Transverse colon (tissue), 4 donors: Measurements from ENCODE around the gene SERINC5. TPM values are rescaled to one million over a fixed set of nuclear protein-coding genes. Genes with fewer than 3 reads are reported as not detected.

Experiments used
- DNase-seq: peaks from one replicate; pipeline ENCODE4 v3.0.0-alpha.2; 2019
- H3K27ac ChIP-seq, 4 donors: fragments of 200-600 bp; sonication (generic); 2 replicates each; pipeline ENCODE4 v1.5.1; 2016 to 2018; ENCODE audit warnings: inconsistent platforms in 4 of 4
- H3K27me3 ChIP-seq: fragments of 200-600 bp; sonication (generic); 2 replicates; pipeline ENCODE4 v1.5.1; 2017; ENCODE audit warnings: inconsistent platforms
- H3K36me3 ChIP-seq, 4 donors: fragments of 200-600 bp; sonication (generic); 2 replicates each; pipeline ENCODE4 v1.5.1; 2017 to 2019; ENCODE audit warnings: inconsistent platforms in 4 of 4
- H3K4me1 ChIP-seq, 4 donors: fragments of 200-600 bp; sonication (generic); 2 replicates each; pipeline ENCODE4 v1.5.1; 2017 to 2020; ENCODE audit warnings: inconsistent platforms in 4 of 4
- H3K4me3 ChIP-seq, 4 donors: fragments of 200-600 bp; sonication (generic); 1 replicate in 1 of 4; 2 replicates in 3 of 4; pipeline versions ENCODE4 v1.5.1 to v1.6.1; 2017 to 2019; ENCODE audit warnings: inconsistent platforms in 4 of 4
- H3K9me3 ChIP-seq, 2 donors: fragments of 200-600 bp; sonication (generic); 2 replicates each; pipeline ENCODE4 v1.5.1; 2017 to 2019; ENCODE audit warnings: inconsistent platforms in 2 of 2
- CTCF ChIP-seq, 5 experiments: fragments of 200-600 bp in 3 of 5; fragments of 450-650 bp in 2 of 5; sonication (generic) in 3 of 5; IDR thresholded peaks; 1 replicate in 2 of 5; 2 replicates in 3 of 5; pipeline ENCODE4 v1.5.1; 2016 to 2017; ENCODE audit warnings: antibody characterized with exemption in 5 of 5, inconsistent platforms in 3 of 5, mild to moderate bottlenecking in 2 of 5, moderate library complexity in 1 of 5
- EP300 ChIP-seq: sonication (generic); formaldehyde crosslinking; IDR thresholded peaks from one replicate; pipeline ENCODE4 v1.6.1; 2017; ENCODE audit warnings: antibody characterized with exemption, low read depth
- POLR2A ChIP-seq: fragments of 450-650 bp; IDR thresholded peaks from one replicate; pipeline ENCODE4 v1.6.1; 2016; ENCODE audit warnings: antibody characterized with exemption, mild to moderate bottlenecking, moderate library complexity
- POLR2AphosphoS5 ChIP-seq, 3 donors: sonication (generic); formaldehyde crosslinking; IDR thresholded peaks; one replicate each; pipeline ENCODE4 v1.6.1; 2016; ENCODE audit warnings: antibody characterized with exemption in 3 of 3
- WGBS, 2 donors: methylation state at CpG; one replicate each; pipeline ENCODE4 v1.1.5; 2018; ENCODE audit warnings: low coverage in 1 of 2; 5-methylcytosine and 5-hydroxymethylcytosine counted together
- in situ Hi-C, 4 donors: fragments of 200-750 bp; cut with MboI; loops; one replicate each; pipeline versions ENCODE4 v1.15.0 to v1.15.1; 2017; ENCODE audit warnings: low sequenced_read_pairs in 3 of 4, low pct_ligation_motif_present in 1 of 4, low pct_unique_long_range_greater_than_20kb in 1 of 4
- intact Hi-C: fragments of 100-400 bp; cut with DNase I; formaldehyde crosslinking; loops from one replicate; pipeline ENCODE4 v1.15.1; 2023; ENCODE audit warnings: low total_unique reads
- total RNA-seq, 4 donors: library from RNA; depleted of rRNA; stranded (reverse); fragments of >200 nt; gene quantifications; one replicate each; pipeline ENCODE4 v1.1.0, GENCODE V29; 2016

The SERINC5 gene
- total RNA-seq, 4 donors from 2014 or later: 40.6 to 90.4 (median 79.6) TPM

GRCh38 chr5:80288177-80288576, 32.3 kb upstream of the SERINC5 start:
- no peak for TF ChIP-seq CTCF (IDR thresholded peaks at IDR 0.05)
- no peak for TF ChIP-seq EP300
- TF ChIP-seq POLR2AphosphoS5 (IDR thresholded peaks at IDR 0.05): no peak
- TF ChIP-seq POLR2A: no peak
- no peak for DNase-seq
- Histone ChIP-seq H3K36me3 (no peaks in the 10 kb centered on the region), H3K27me3 (no peaks in the 10 kb centered on the region), H3K27ac (no peak overlapping the region), H3K4me3 (no peak overlapping the region), H3K9me3 (no peaks in the 10 kb centered on the region), H3K4me1 (no peaks in the 10 kb centered on the region)
- intact Hi-C loops (no loop called here), in situ Hi-C loops (no loop called here)
- 60 to 70% methylated on average over 1 to 2 of the region's 2 CpGs for WGBS, 2 donors

- 63 to 67% methylated on average over 2 of the region's 2 CpGs for WGBS, 2 donors
- Histone ChIP-seq H3K27me3 (no peaks in the 10 kb centered on the region), H3K4me3 (no peak overlapping the region), H3K27ac (no peak overlapping the region), H3K4me1 (no peaks in the 10 kb centered on the region), H3K36me3 (no peaks in the 10 kb centered on the region), H3K9me3 (no peaks in the 10 kb centered on the region)
- DNase-seq: no peak
- TF ChIP-seq POLR2AphosphoS5 (IDR thresholded peaks at IDR 0.05) (no peak), POLR2A (no peak), CTCF (IDR thresholded peaks at IDR 0.05) (no peak), EP300 (no peak)
- intact Hi-C loops: no loop called here
- in situ Hi-C loops: no loop called here
Measured at GRCh38 chr5:80284720-80285119, 28.9 kb upstream of the SERINC5 start.

GRCh38 chr5:80283360-80283759, 27.5 kb upstream of the SERINC5 start:
- no peaks in the 10 kb centered on the region for H3K4me1 ChIP-seq
- no peaks in the 10 kb centered on the region for H3K36me3 ChIP-seq
- no peak for TF ChIP-seq EP300
- TF ChIP-seq POLR2A: no peak
- no peak for TF ChIP-seq POLR2AphosphoS5 (IDR thresholded peaks at IDR 0.05)
- no peak for TF ChIP-seq CTCF (IDR thresholded peaks at IDR 0.05)
- no peaks in the 10 kb centered on the region for H3K27me3 ChIP-seq
- in situ Hi-C loops (no loop called here), intact Hi-C loops (no loop called here)
- no peak overlapping the region for H3K4me3 ChIP-seq
- WGBS, 2 donors: 50% methylated on average over 1 of the region's 1 CpG
- no peak for DNase-seq
- H3K27ac ChIP-seq: no peak overlapping the region
- no peaks in the 10 kb centered on the region for H3K9me3 ChIP-seq

- Histone ChIP-seq H3K27ac (no peak overlapping the region), H3K9me3 (no peaks in the 10 kb centered on the region), H3K27me3 (no peaks in the 10 kb centered on the region), H3K36me3 (no peaks in the 10 kb centered on the region), H3K4me1 (no peaks in the 10 kb centered on the region), H3K4me3 (no peak overlapping the region)
- intact Hi-C loops: no loop called here
- in situ Hi-C loops: no loop called here
- WGBS, 2 donors: 40 to 61% methylated on average over 1 to 3 of the region's 3 CpGs
- DNase-seq: no peak
- TF ChIP-seq POLR2AphosphoS5 (IDR thresholded peaks at IDR 0.05) (no peak), POLR2A (no peak), CTCF (IDR thresholded peaks at IDR 0.05) (no peak), EP300 (no peak)
Measured at GRCh38 chr5:80282054-80282453, 26.2 kb upstream of the SERINC5 start.
